Stimulated activated CD8-positive, alpha-beta memory T cell treated with anti-CD3 and anti-CD28 coated beads, Interleukin-7, amount 100 ng/mL, for 4 hours (primary cell): ENCODE results near the gene LPP.

ENCODE experiments used
- DNase-seq, 2 donors: peaks; one replicate each; pipeline ENCODE4 v3.0.0-alpha.2; 2020; ENCODE audit warnings: low read depth in 2 of 2

The LPP gene

DNA sequence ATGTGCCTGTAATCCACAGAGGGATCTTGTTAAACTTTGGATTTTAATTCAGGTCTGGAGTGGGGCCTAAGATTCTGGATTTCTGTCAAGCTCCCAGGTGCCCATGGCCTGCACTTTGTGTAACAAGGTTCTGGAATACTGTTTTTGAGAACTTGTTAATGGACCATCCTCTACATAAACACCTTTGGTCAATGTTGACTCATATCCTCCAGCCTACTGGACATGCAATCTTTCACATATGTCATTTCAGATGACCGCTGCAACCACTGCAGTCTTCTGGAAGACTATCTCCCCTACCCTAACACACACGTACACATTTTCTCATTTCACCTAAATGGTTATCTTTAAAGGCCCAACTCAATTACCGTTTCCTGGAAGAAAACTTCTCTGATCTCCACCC is 715.7 kb downstream of the LPP start:
- no peak for DNase-seq

DNA sequence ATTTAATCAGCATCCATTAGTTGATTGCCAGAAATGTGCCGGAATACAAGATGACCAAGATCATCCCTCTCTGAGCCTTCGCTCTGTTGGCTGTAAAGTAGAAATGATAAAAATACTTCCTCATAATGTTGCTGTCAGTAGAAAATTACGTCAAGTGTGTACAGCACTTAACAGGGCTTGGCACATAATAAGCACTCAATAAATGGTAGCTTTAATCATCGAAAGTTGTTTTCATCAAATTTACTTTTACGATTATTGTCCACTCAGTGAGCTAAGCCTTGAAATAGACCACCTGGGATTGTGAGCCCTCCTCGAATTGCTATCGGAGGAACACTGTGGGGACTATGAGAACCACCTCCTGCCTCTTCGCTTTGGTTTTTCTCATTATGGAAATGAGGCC is 716.5 kb downstream of the LPP start:
- no peak for DNase-seq

- no peak for DNase-seq
Observed at GRCh38 chr3:188874576-188874975, 720.6 kb downstream of the LPP start.

GRCh38 chr3:188875413-188875812 is 721.5 kb downstream of the LPP start:
- DNase-seq, result no peak

GRCh38 chr3:188876370-188876769 is 722.4 kb downstream of the LPP start:
- DNase-seq, result no peak

- no peak for DNase-seq
Observed at GRCh38 chr3:188877381-188877780, 723.4 kb downstream of the LPP start.

GRCh38 chr3:188878076-188878475 is 724.1 kb downstream of the LPP start:
- DNase-seq, result no peak

- DNase-seq, result no peak
Observed at GRCh38 chr3:188881954-188882641, 728.1 kb downstream of the LPP start.

DNA sequence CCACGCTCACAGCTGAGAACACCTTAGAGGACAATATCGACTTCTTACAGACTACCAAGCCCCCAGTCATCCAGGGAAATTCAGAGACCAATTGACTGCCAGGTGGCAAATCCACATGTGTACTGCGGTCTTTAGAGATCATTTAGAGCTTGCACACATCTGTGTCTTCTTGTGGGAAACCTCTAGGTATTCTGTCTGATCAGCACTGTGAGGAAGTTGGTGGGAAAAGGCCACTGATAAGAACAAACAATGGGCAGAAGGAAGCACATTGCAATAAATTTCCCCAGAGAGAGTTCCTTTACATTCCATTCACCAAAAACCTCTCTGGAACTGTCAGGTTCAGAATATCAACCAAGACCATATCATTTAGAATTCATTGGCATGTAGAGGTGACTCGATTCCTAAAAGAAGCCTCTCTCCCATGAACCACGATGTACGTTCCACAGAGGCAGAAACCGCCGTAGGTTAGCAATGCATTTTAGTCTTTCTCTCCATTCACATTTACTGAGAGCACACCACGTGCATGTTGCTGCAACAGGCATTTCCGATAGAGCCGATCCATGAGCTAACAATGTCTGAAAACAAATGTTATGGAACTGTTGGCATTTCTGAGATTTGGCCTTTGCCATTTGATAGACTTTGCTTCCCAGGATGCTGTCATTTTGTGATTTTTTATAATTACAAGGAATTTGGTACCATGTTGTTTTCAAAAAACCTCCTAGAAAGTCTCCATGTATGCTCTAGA is 730.5 kb downstream of the LPP start:
- DNase-seq, result no peak

DNA sequence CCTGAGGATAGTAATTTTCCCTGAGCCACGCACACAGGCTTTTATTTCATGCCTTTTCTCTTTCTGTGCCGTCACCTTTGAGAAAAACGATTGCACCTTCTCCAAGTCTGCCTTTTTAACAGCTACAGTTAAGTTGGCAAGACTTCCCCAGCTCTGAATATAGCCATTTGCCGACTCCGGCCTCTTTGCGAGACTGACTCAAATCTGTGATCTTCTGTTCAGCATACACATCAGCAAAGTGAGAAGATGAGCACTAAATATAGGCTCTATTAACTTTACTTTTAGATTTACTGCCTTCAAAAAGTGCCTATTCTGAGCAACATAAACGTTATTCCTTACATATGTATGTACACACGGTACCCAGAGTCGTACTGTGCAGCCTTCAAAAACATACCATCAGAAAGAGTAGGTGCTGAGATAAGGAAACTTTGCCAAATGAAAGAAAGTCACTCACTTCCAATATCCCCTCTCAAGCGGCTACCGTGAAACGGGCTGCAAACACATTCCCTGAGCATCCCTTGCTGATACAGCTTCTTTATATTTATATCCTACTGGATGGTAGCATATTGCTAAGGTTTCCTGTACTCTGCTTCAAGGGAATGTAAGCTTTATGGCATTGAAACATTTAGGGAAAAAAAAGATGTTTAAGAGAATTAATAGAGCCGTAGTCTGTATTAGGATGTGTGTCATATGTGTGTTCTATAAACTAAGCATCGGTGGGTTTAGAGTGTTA is 734.5 kb downstream of the LPP start:
- DNase-seq, result no peak

DNA sequence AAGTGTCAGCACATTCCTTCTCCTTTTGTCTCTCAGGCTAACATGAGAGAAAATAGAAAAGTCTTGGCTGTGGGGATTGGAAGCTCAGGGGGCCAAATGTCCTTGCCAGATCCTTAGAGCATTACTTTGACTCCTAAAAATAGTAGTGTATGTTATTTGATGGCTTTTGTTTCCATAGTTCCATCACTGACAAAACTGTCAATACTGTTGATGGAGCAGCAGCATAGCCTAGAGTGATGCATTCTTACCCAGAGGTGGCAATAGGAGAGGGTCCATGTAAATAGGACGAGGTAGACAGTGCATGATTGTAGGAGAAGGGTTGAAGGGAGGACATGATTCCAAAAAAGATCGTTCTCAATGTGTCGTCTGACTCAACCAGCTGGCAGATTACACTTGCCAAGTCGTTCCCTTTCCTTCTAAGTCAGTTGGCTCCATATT is 735.1 kb downstream of the LPP start:
- no peak for DNase-seq

- no peak for DNase-seq
Observed at GRCh38 chr3:188890572-188891270, 736.8 kb downstream of the LPP start.

DNA sequence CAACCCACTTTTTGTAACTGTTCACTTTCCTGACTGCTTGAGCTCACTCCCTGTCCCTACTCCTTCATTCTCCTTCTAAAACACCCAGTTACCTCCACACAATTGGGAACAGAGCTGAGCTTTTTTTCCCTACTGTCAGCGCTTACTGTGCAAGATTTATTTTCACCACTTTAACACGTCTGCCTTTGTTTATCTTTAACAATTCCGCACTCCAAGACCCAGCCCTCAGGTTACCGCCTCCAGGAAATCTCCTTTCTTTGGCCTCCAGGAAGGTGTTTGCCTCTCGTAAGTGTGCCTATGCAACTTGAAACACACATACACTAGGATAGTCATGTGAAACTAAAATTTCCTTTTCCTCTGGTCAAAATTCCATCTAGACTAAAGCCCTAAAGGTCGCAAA is 745.9 kb downstream of the LPP start:
- DNase-seq, result no peak

DNA sequence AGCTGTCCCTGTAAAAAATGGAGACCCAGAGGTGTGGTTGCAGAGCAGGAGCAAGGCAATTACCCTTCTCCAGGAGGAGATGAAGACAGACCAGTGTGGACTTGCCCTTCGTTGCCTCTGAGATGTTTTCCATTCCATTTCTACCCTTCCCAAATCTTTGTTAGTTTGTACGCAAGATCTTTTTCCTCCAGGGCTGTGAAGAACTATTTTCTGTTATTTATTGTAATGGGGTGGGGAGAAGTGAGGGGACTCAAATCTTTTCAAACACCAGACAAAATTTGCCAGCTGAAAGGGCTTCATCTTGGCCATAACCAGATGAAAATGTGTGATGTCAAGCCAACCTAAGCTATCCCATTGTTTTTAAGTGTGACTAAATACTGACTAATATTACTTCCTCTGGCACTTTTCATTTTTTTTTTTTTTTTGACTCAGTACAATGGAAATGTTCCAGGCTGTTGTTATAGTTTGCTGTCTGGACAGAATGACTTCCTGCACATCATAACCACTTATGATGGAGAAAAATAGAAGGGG is 746.5 kb downstream of the LPP start:
- no peak for DNase-seq

DNA sequence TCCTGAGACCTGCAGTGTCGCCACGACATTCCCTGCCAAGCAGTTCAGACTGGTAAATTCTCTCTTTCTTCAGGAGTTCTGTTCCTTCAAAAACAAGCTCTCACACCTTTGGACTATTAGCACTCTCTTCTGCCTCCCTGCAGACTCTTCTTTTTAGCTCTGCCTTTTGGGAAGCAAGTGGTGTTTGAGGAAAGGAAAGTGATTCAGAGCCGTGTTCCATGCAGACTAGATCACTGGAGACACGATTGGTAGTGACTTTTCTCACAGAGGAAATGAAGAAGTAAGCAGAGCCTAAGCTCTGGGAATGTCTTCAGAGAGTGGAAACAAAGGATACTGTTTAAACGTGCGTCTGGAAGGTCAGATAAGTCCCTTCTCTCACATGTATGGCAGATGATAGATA is 747.2 kb downstream of the LPP start:
- DNase-seq, result no peak

GRCh38 chr3:188901671-188902287 is 747.8 kb downstream of the LPP start:
- DNase-seq, result no peak

DNA sequence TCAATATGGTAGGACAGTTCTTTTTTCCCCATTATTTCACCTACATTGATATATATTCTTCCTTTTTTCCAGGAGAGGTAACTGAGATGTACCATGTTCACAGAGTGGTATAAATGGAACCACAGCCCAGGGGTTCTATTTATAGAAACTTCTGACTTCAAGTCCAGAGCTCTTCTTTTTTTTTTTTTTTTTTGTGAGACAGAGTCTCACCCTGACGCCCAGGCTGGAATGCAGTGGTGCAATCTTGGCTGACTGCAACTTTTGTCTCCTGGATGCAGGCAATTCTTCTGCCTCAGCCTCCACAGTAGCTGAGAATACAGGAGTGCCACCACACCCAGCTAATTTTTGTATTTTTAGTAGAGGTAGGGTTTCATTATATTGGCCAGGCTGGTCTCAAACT is 750.7 kb downstream of the LPP start:
- no peak for DNase-seq

GRCh38 chr3:188905547-188905946 is 751.6 kb downstream of the LPP start:
- DNase-seq, result no peak

- no peak for DNase-seq
Observed at GRCh38 chr3:188906236-188906635, 752.3 kb downstream of the LPP start.

- no peak for DNase-seq
Observed at GRCh38 chr3:188908002-188908850, 754.3 kb downstream of the LPP start.
